HEK293T (cell line): Measurements from ENCODE around the gene ARHGEF25.
"Not testable (repeated sequence)": the region's sequence is repeated elsewhere in the genome, so short reads cannot be mapped to it uniquely, and the experiment has no call there.

Experiments used
- CTCF ChIA-PET: fragments of 350-600 bp; formaldehyde crosslinking; extraction: SDS; loops from one replicate; lab custom pipeline; 2021; ENCODE audit warnings: antibody characterized with exemption, inconsistent platforms; lab: Yijun Ruan, JAX
- POLR2A ChIA-PET: fragments of 350-600 bp; formaldehyde crosslinking; extraction: SDS; loops from one replicate; lab custom pipeline; 2020; ENCODE audit warnings: antibody characterized with exemption, inconsistent platforms; lab: Yijun Ruan, JAX
- DNase-seq: peaks from one replicate; pipeline ENCODE4 v3.0.0; 2012; ENCODE audit warnings: mixed read lengths; ENCODE audit errors: extremely low spot score
- ARNT ChIP-seq: fragments of 450-650 bp; IDR thresholded peaks from 2 replicates; pipeline ENCODE4 v1.6.1; 2017; ENCODE audit warnings: mild to moderate bottlenecking
- BHLHE40 ChIP-seq: fragments of 450-650 bp; IDR thresholded peaks from 2 replicates; pipeline ENCODE4 v1.6.1; 2016; ENCODE audit warnings: mild to moderate bottlenecking, moderate library complexity, borderline replicate concordance
- CTBP1 ChIP-seq: fragments of 450-650 bp; IDR thresholded peaks from 2 replicates; pipeline ENCODE4 v1.6.1; 2016; ENCODE audit warnings: borderline replicate concordance
- ELF4 ChIP-seq: fragments of 450-650 bp; IDR thresholded peaks from 2 replicates; pipeline ENCODE4 v1.6.1; 2017; ENCODE audit warnings: antibody characterized with exemption
- FOXA1 ChIP-seq: fragments of 450-650 bp; IDR thresholded peaks from 2 replicates; pipeline ENCODE4 v1.6.1; 2016; ENCODE audit warnings: mild to moderate bottlenecking
- FOXK2 ChIP-seq: fragments of 450-650 bp; IDR thresholded peaks from 2 replicates; pipeline ENCODE4 v1.6.1; 2016; ENCODE audit warnings: mild to moderate bottlenecking
- FOXM1 ChIP-seq: fragments of 450-650 bp; IDR thresholded peaks from 2 replicates; pipeline ENCODE4 v1.6.1; 2017; ENCODE audit warnings: mild to moderate bottlenecking, borderline replicate concordance
- HDGF ChIP-seq: fragments of 450-650 bp; IDR thresholded peaks from 2 replicates; pipeline ENCODE4 v1.6.1; 2017; ENCODE audit warnings: antibody characterized with exemption, borderline replicate concordance
- L3MBTL2 ChIP-seq: fragments of 450-650 bp; conservative IDR thresholded peaks from 2 replicates; pipeline ENCODE4 v1.6.1; 2016; ENCODE audit warnings: mild to moderate bottlenecking
- LEF1 ChIP-seq: fragments of 450-650 bp; IDR thresholded peaks from 2 replicates; pipeline ENCODE4 v1.6.1; 2017; ENCODE audit warnings: mild to moderate bottlenecking, borderline replicate concordance
- NFRKB ChIP-seq: fragments of 450-650 bp; IDR thresholded peaks from 2 replicates; pipeline ENCODE4 v1.6.1; 2016; ENCODE audit warnings: mild to moderate bottlenecking, moderate library complexity
- PKNOX1 ChIP-seq: fragments of 450-650 bp; IDR thresholded peaks from 2 replicates; pipeline ENCODE4 v1.6.1; 2016
- SP1 ChIP-seq: fragments of 450-650 bp; IDR thresholded peaks from 2 replicates; pipeline ENCODE4 v1.6.1; 2017
- SUZ12 ChIP-seq: fragments of 450-650 bp; IDR thresholded peaks from 2 replicates; pipeline ENCODE4 v1.6.1; 2016; ENCODE audit warnings: mild to moderate bottlenecking
- TARDBP ChIP-seq: fragments of 450-650 bp; IDR thresholded peaks from 2 replicates; pipeline ENCODE4 v1.6.1; 2016
- ZNF384 ChIP-seq: fragments of 450-650 bp; IDR thresholded peaks from 2 replicates; pipeline ENCODE4 v1.6.1; 2016

Gene ARHGEF25

GRCh38 chr12:57611108-57611826 is at the start of gene ARHGEF25:
Gene ARHGEF25, plus strand, starts transcription at chr12:57611435. Its CDS starts 460 bp downstream, at chr12:57611895.
- POLR2A ChIA-PET, result interaction anchor here (0.5 to 4.7 kb wide), 15 partner anchors 9 to 152 kb away, joined by 3 to 41 read pairs (median 3); partner anchors contain the start of genes DCTN2, GLI1 and PIP4K2C

GRCh38 chr12:57563358-57563757 is 47.9 kb upstream of the ARHGEF25 start:
- ChIA-PET POLR2A (no interaction called here), CTCF (interaction anchor here (1.5 kb wide), 1 partner anchor 20 kb away, joined by 3 read pairs; no protein-coding TSS in a partner anchor)
- TF ChIP-seq TARDBP (no peak), NFRKB (no peak), SP1 (no peak), L3MBTL2 (no peak), FOXA1 (no peak), FOXM1 (no peak), BHLHE40 (no peak), ELF4 (no peak), ARNT (no peak), HDGF (no peak), PKNOX1 (no peak)
- DNase-seq, result no peak

More at GRCh38 chr12:57611108-57611826, at the start of gene ARHGEF25:
- TF ChIP-seq L3MBTL2 (peak; percentile 78), HDGF (no peak), FOXM1 (no peak)
- DNase-seq, result peak; percentile 91
- CTCF ChIA-PET, result interaction anchor here (0.6 to 1.2 kb wide), 2 partner anchors 10 to 28 kb away, joined by 3 read pairs; no protein-coding TSS in a partner anchor

- ChIA-PET CTCF (interaction anchor here (1.5 kb wide), 1 partner anchor 19 kb away, joined by 3 read pairs; no protein-coding TSS in a partner anchor), POLR2A (no interaction called here)
- TF ChIP-seq ARNT, result no peak
- TF ChIP-seq FOXK2, result no peak
- TF ChIP-seq NFRKB, result no peak
- TF ChIP-seq FOXA1, result no peak
- TF ChIP-seq SUZ12, result no peak
- TF ChIP-seq CTBP1, result no peak
- TF ChIP-seq ZNF384, result no peak
- DNase-seq, result no peak
Observed at GRCh38 chr12:57564178-57564740, 47.0 kb upstream of the ARHGEF25 start.

- ChIA-PET POLR2A (interaction anchor here (1.0 kb wide), 1 partner anchor 48 kb away, joined by 3 read pairs; the partner anchor contains the start of gene DDIT3), CTCF (no interaction called here)
- DNase-seq, result no peak
- TF ChIP-seq SP1 (no peak), LEF1 (no peak), FOXM1 (no peak), SUZ12 (no peak), L3MBTL2 (no peak), ARNT (no peak), CTBP1 (no peak), FOXK2 (no peak), PKNOX1 (no peak), HDGF (no peak), TARDBP (no peak), ELF4 (no peak), ZNF384 (no peak), FOXA1 (no peak), NFRKB (no peak), BHLHE40 (no peak)
Observed at GRCh38 chr12:57568838-57569237, 42.4 kb upstream of the ARHGEF25 start.

GRCh38 chr12:57569858-57570257 is 41.4 kb upstream of the ARHGEF25 start:
- ChIA-PET POLR2A (interaction anchor here (1.0 kb wide), 1 partner anchor 49 kb away, joined by 3 read pairs; the partner anchor contains the start of gene DDIT3), CTCF (no interaction called here)
- TF ChIP-seq ARNT (no peak), NFRKB (no peak), FOXK2 (no peak), SUZ12 (no peak), TARDBP (no peak), L3MBTL2 (no peak), ZNF384 (no peak)
- no peak for DNase-seq

- POLR2A ChIA-PET, result not testable (repeated sequence)
- CTCF ChIA-PET, result interaction anchor here (0.6 to 1.9 kb wide), 2 partner anchors 10 to 13 kb away, joined by 3 to 11 read pairs; no protein-coding TSS in a partner anchor
Observed at GRCh38 chr12:57570438-57570837, 40.8 kb upstream of the ARHGEF25 start.

More at GRCh38 chr12:57570438-57570837, 40.8 kb upstream of the ARHGEF25 start:
- DNase-seq, result not testable (repeated sequence)
